Measurements from ENCODE around the gene EHF. TPM values are rescaled to one million over a fixed set of nuclear protein-coding genes. Genes with fewer than 3 reads are reported as not detected.

The EHF gene
- total RNA-seq, 2 donors from 2014 or later, result 164 to 332 TPM

DNA sequence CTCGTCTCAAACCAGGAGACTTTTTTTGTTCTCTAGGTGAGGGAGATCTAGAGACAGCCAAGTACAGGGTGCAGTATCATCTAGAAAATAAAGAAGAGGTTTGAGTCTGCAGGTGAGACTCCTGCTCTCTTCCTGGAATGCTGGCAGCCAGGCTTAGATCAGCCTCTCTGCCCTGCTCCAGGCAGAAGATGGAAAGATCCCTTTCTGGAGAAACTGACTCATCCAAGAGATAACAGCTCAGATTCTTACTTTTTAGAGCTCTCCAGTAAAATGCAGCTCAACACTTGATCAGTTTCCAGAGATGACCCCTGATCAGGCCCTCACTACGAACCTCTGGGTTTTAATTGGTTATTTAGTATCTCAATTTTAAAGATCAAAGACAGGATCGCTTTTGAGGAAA is 44.6 kb upstream of the EHF start:
- Histone ChIP-seq H3K9me3 (no peaks in the 10 kb centered on the region), H3K4me3 (no peak overlapping the region), H3K36me3 (no peaks in the 10 kb centered on the region), H3K27ac (no peak overlapping the region), H3K27me3 (replicated peaks; ENCODE audit: insufficient read depth) (peaks cover 3% of the 10 kb centered on the region), H3K4me1 (replicated peaks) (no peaks in the 10 kb centered on the region)
- intact Hi-C loops (cut with DNase I), result no loop called here
- DNase-seq (ENCODE audit: low spot score), result no peak
- TF ChIP-seq POLR2A (IDR thresholded peaks at IDR 0.05), result no peak
- TF ChIP-seq, protein P1, sequence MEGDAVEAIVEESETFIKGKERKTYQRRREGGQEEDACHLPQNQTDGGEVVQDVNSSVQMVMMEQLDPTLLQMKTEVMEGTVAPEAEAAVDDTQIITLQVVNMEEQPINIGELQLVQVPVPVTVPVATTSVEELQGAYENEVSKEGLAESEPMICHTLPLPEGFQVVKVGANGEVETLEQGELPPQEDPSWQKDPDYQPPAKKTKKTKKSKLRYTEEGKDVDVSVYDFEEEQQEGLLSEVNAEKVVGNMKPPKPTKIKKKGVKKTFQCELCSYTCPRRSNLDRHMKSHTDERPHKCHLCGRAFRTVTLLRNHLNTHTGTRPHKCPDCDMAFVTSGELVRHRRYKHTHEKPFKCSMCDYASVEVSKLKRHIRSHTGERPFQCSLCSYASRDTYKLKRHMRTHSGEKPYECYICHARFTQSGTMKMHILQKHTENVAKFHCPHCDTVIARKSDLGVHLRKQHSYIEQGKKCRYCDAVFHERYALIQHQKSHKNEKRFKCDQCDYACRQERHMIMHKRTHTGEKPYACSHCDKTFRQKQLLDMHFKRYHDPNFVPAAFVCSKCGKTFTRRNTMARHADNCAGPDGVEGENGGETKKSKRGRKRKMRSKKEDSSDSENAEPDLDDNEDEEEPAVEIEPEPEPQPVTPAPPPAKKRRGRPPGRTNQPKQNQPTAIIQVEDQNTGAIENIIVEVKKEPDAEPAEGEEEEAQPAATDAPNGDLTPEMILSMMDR (IDR thresholded peaks at IDR 0.05), result no peak
- TF ChIP-seq POLR2AphosphoS5 (IDR thresholded peaks at IDR 0.05), result no peak
- 91% methylated on average over 3 of the region's 3 CpGs for WGBS

- no peak overlapping the region for H3K4me3 ChIP-seq
- peak; percentile 80 for DNase-seq (ENCODE audit: low spot score)
- no peaks in the 10 kb centered on the region for H3K27me3 ChIP-seq (replicated peaks; ENCODE audit: insufficient read depth)
- 46% methylated on average over 4 of the region's 4 CpGs for WGBS
- peak overlapping the region; percentile 50 to 59 for H3K27ac ChIP-seq
- intact Hi-C loops (cut with DNase I), result no loop called here
- no peaks in the 10 kb centered on the region for H3K36me3 ChIP-seq
- peaks cover 7% of the 10 kb centered on the region for H3K4me1 ChIP-seq (replicated peaks)
- H3K9me3 ChIP-seq, result no peaks in the 10 kb centered on the region
- TF ChIP-seq POLR2AphosphoS5 (IDR thresholded peaks at IDR 0.05), result peak; percentile 91
- no peak for TF ChIP-seq POLR2A (IDR thresholded peaks at IDR 0.05)
Observed at GRCh38 chr11:34583818-34584217, 37.1 kb upstream of the EHF start.

DNA sequence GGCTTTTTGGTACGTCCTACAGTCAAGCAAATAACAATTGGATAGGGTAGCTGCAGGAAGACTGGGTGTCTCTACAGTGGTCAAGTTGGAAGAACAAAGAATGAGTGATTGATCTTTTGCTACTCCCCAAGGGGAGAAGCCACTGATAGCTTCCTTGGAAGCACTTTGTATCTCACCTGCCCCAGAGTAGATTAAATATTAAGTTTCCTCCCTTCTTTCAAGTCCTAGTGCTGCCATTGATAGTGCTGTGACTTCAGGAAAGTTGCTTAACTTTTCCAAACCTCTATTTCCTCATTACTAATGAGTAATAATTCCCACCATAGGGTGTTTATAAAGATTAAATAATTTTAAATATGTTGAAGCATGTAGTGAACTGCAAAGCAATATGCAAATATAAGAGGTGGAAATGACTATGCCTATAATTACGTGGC is 35.6 kb upstream of the EHF start:
- 89% methylated on average over 2 of the region's 2 CpGs for WGBS
- DNase-seq (ENCODE audit: low spot score), result no peak
- Histone ChIP-seq H3K27ac (peak overlapping the region; percentile 61 to 71), H3K36me3 (no peaks in the 10 kb centered on the region), H3K4me1 (replicated peaks) (peaks cover 7% of the 10 kb centered on the region), H3K9me3 (no peaks in the 10 kb centered on the region), H3K4me3 (no peak overlapping the region), H3K27me3 (replicated peaks; ENCODE audit: insufficient read depth) (no peaks in the 10 kb centered on the region)
- TF ChIP-seq POLR2AphosphoS5 (IDR thresholded peaks at IDR 0.05), result no peak
- TF ChIP-seq, protein P1 (IDR thresholded peaks at IDR 0.05), result no peak
- no peak for TF ChIP-seq POLR2A (IDR thresholded peaks at IDR 0.05)
- intact Hi-C loops (cut with DNase I), result loop anchor here (5.0 kb wide), 1 partner anchor 807 kb away; no protein-coding TSS in a partner anchor

GRCh38 chr11:34585735-34586487 is 35.0 kb upstream of the EHF start:
- TF ChIP-seq, protein P1 (IDR thresholded peaks at IDR 0.05), result peak; percentile 63 to 88 (median 77)
- TF ChIP-seq POLR2A (IDR thresholded peaks at IDR 0.05), result no peak
- TF ChIP-seq POLR2AphosphoS5 (IDR thresholded peaks at IDR 0.05), result peak; percentile 23
- peak; percentile 44 for DNase-seq (ENCODE audit: low spot score)
- Histone ChIP-seq H3K9me3 (no peaks in the 10 kb centered on the region), H3K4me3 (no peak overlapping the region), H3K27me3 (replicated peaks; ENCODE audit: insufficient read depth) (no peaks in the 10 kb centered on the region), H3K27ac (peak overlapping the region; percentile 61 to 71), H3K4me1 (replicated peaks) (peaks cover 7% of the 10 kb centered on the region), H3K36me3 (no peaks in the 10 kb centered on the region)
- intact Hi-C loops (cut with DNase I), result loop anchor here (2.0 to 5.0 kb wide), 2 partner anchors 305 to 806 kb away; no protein-coding TSS in a partner anchor
- under 1% methylated on average over 4 of the region's 4 CpGs for WGBS

DNA sequence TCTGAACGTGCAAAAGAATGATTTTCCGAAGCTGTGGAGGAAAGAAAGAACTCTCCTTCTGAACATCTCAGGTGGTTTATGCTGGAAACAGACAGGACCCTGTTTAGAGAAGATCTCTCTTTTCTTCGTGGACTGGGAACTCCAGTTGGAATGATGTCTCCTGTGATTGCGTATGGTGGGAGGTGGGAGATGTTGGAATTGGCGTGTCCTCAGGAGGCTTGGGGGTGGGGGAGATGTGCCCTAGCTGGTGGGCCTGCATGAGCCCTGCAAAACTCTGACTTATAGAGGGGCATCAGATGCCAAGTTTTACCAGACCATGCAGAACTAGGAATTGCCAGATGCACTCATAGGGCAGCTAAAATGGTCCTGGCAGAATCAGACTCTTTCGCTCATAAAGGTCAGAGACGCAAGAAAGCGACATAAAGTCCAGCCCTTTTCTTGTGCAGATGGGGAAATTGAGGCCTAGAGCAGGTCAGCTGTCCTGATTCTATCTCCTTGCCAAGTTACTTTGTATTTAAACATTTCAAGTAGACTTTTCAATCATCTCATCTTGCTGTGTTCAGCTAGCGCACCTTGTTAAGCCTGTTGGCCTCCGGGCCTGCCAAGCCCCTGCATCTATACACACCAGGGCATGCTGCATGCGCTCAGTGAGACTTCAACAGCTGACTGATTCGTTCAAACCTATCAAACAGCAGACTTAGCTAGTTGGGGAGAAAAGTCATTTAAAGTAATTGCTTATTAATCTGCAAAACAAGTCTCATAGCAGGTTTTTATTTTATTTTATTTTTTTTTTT is 34.2 kb upstream of the EHF start:
- WGBS, result 51% methylated on average over 12 of the region's 12 CpGs
- DNase-seq (ENCODE audit: low spot score), result no peak
- no peaks in the 10 kb centered on the region for H3K27me3 ChIP-seq (replicated peaks; ENCODE audit: insufficient read depth)
- no peak overlapping the region for H3K4me3 ChIP-seq
- peak overlapping the region; percentile 61 to 71 for H3K27ac ChIP-seq
- no peaks in the 10 kb centered on the region for H3K9me3 ChIP-seq
- no peaks in the 10 kb centered on the region for H3K36me3 ChIP-seq
- no peak for TF ChIP-seq POLR2A (IDR thresholded peaks at IDR 0.05)
- TF ChIP-seq, protein P1 (IDR thresholded peaks at IDR 0.05), result no peak
- no peak for TF ChIP-seq POLR2AphosphoS5 (IDR thresholded peaks at IDR 0.05)
- peaks cover 7% of the 10 kb centered on the region for H3K4me1 ChIP-seq (replicated peaks)
- intact Hi-C loops (cut with DNase I), result loop anchor here (2.0 to 5.0 kb wide), 2 partner anchors 304 to 806 kb away; no protein-coding TSS in a partner anchor

Data from prostate gland (tissue), 2 donors.